Smooth muscle cell (in vitro differentiated cells): Measurements from ENCODE around the gene GNB1L. TPM values are rescaled to one million over a fixed set of nuclear protein-coding genes. Genes with fewer than 3 reads are reported as not detected.

Experiments used
- DNase-seq: peaks from one replicate; lab custom pipeline; 2025; ENCODE audit not compliant: unreplicated experiment; lab: John Stamatoyannopoulos, UW
- H2AFZ ChIP-seq: fragments of 200-600 bp; sonication (generic); 2 replicates; pipeline ENCODE4 v1.6.0; 2016; ENCODE audit warnings: antibody characterized with exemption, low read depth, mild to moderate bottlenecking
- H3F3A ChIP-seq: fragments of 200-600 bp; sonication (generic); 2 replicates; pipeline ENCODE4 v1.6.0; 2017; ENCODE audit warnings: antibody characterized with exemption, low read depth
- H3K27ac ChIP-seq: fragments of 200-600 bp; sonication (generic); 2 replicates; pipeline ENCODE4 v1.5.1; 2016; ENCODE audit warnings: low read depth, mild to moderate bottlenecking
- H3K27me3 ChIP-seq: fragments of 200-600 bp; sonication (generic); 2 replicates; pipeline ENCODE4 v1.6.1; 2016; ENCODE audit warnings: low read depth, mild to moderate bottlenecking
- H3K36me3 ChIP-seq: fragments of 200-600 bp; sonication (generic); 2 replicates; pipeline ENCODE4 v1.5.1; 2016; ENCODE audit warnings: low read depth
- H3K4me1 ChIP-seq: fragments of 200-600 bp; sonication (generic); 2 replicates; pipeline ENCODE4 v1.5.1; 2016; ENCODE audit warnings: low read depth
- H3K4me2 ChIP-seq: fragments of 200-600 bp; sonication (generic); 2 replicates; pipeline ENCODE4 v1.6.0; 2016; ENCODE audit warnings: mild to moderate bottlenecking
- H3K4me3 ChIP-seq: fragments of 200-600 bp; sonication (generic); 2 replicates; pipeline ENCODE4 v1.5.1; 2016; ENCODE audit warnings: mild to moderate bottlenecking
- H3K79me2 ChIP-seq: fragments of 200-600 bp; sonication (generic); 2 replicates; pipeline ENCODE4 v1.6.0; 2016; ENCODE audit warnings: low read depth, mild to moderate bottlenecking
- H3K9ac ChIP-seq: fragments of 200-600 bp; sonication (generic); 2 replicates; pipeline ENCODE4 v1.6.0; 2016; ENCODE audit warnings: low read depth
- H3K9me3 ChIP-seq: fragments of 200-600 bp; sonication (generic); replicated peaks from 2 replicates; pipeline ENCODE4 v1.5.1; 2016; ENCODE audit warnings: low read depth
- H4K20me1 ChIP-seq: fragments of 200-600 bp; sonication (generic); 2 replicates; pipeline ENCODE4 v1.6.0; 2016; ENCODE audit warnings: low read depth
- CTCF ChIP-seq: fragments of 200-600 bp; sonication (generic); IDR thresholded peaks from 2 replicates; pipeline ENCODE4 v1.5.1; 2017; ENCODE audit warnings: borderline replicate concordance, mild to moderate bottlenecking, antibody characterized with exemption; ENCODE audit not compliant: insufficient read depth, poor library complexity, severe bottlenecking
- WGBS: methylation state at CpG from one replicate; pipeline ENCODE4 v1.1.7; 2016; ENCODE audit warnings: low lambda C conversion rate; 5-methylcytosine and 5-hydroxymethylcytosine counted together
- polyA plus RNA-seq: library from polyadenylated mRNA; unstranded; fragments of >200 nt; fragmentation: Nextera tagmentation; extraction: Ambion mirVana; gene quantifications from 2 replicates; pipeline ENCODE4 v1.2.1, GENCODE V29; 2016
- total RNA-seq: library from RNA; depleted of rRNA; stranded (reverse); fragments of >200 nt; gene quantifications from 2 replicates; pipeline ENCODE4 v1.2.3, GENCODE V29; 2014

The GNB1L gene
- total and polyA plus RNA-seq, 2 experiments from 2014 or later: 4.1 to 7.4 TPM

DNA sequence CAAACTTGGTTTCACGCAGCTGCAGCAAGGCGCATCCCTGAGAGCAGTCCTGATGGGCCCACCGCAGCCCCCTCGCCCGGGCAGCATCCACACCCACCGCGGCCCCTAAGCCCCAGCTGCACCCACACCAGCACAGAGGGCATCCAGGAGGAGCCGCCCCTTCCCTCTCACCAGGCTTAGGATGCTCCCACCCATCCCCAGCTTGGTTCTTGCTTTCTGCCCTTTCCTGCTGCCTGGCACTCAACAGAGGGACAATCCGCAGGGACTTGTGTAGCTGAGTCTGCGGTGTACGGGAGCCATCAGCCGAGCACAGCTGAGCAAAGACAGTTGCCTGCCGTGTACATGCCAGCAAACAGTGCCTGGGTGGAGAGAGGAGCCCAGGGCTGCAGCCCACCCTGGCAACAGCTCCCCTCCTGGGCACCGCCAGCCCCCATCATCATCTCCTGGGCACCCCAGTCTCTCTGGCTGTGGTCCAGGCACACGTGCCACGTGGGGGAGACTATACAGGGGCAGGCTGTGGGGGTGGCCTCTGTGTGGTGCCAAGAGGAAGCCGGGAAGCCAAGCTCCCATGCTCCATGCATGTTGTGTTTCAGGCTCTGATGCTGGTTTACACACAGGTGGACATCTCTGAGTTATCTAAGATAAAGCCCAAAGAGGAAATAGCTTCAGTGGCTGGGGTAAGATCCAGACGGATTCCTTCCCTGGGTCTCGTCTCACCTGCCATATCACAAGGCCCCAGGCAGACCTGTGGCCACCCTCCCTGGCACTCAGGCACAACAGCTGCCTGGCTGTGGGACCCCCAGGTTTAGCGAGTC is 36.0 kb upstream of the GNB1L start:
- peak overlapping the region; percentile 7 for H3K27ac ChIP-seq
- no peak for DNase-seq

DNA sequence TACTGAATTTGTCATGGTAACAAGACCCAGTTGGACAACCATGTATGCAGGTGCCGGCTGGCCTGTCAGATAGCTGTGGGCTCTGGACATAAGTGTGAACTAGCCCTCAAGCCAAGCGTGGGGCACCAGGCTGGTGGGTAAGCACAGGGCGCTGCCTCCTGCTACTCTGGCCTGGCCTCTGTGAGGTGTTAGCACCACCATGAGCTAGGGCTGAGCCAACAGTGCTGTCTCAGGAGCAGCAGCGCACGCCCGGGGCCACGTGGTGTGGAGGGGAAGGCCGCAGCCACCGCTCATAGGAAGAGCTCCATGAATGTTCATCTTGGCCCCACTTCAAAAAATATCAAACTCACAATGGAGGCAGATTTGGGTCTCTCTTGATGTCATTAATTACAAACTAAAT is 35.3 kb upstream of the GNB1L start:
- H2AFZ ChIP-seq: no peak overlapping the region
- H4K20me1 ChIP-seq: no peaks in the 10 kb centered on the region
- no peaks in the 10 kb centered on the region for H3K27me3 ChIP-seq
- no peak overlapping the region for H3K4me3 ChIP-seq
- 87% methylated on average over 9 of the region's 9 CpGs for WGBS
- no peak for DNase-seq
- H3K36me3 ChIP-seq: no peaks in the 10 kb centered on the region
- H3K79me2 ChIP-seq: no peaks in the 10 kb centered on the region
- no peak overlapping the region for H3K27ac ChIP-seq
- no peak for TF ChIP-seq CTCF
- no peak overlapping the region for H3K4me2 ChIP-seq
- H3K4me1 ChIP-seq: peaks cover 22% of the 10 kb centered on the region
- H3K9ac ChIP-seq: no peak overlapping the region
- H3K9me3 ChIP-seq: no peaks in the 10 kb centered on the region
- no peaks in the 10 kb centered on the region for H3F3A ChIP-seq

More for the DNA sequence above, 36.0 kb upstream of the GNB1L start:
- Histone ChIP-seq H3K36me3 (no peaks in the 10 kb centered on the region), H3K27me3 (no peaks in the 10 kb centered on the region), H3K4me3 (no peak overlapping the region), H3K4me1 (peaks cover 22% of the 10 kb centered on the region), H4K20me1 (no peaks in the 10 kb centered on the region), H3K9ac (no peak overlapping the region), H3K79me2 (no peaks in the 10 kb centered on the region), H2AFZ (no peak overlapping the region), H3F3A (no peaks in the 10 kb centered on the region), H3K4me2 (peak overlapping the region; percentile 8), H3K9me3 (no peaks in the 10 kb centered on the region)
- no peak for TF ChIP-seq CTCF
- 84% methylated on average over 18 of the region's 20 CpGs for WGBS

DNA sequence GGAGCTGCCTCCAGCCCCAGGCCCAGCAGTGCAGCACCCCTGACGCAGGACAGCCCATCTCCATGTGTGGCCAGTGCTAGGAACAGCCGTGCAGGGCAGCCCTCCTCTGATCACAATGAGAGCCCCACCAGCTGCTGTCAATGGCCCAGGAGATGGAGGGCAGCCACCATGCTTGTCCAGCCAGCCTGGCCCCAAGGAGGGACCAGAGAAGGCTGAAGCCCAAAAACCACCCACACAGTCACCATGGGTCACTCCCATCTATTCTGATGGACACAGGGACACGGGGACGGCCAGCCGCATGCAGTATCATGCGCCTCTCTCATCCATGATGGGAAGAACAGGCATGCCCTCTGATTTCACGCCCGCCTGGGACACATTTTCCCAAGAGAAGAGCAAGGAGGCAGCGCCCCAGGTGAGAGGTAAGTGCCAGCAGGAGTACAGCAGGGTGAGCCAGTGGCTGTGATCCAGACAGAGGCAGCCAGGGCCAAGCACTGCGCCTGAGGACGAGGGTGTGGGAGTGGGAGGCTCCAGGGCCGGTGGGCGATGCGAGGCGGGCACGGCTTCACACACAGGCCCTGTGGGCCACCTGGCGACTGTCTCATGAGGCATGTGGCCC is 33.6 kb upstream of the GNB1L start:
- Histone ChIP-seq H3K27me3 (no peaks in the 10 kb centered on the region), H3K9me3 (no peaks in the 10 kb centered on the region), H3K79me2 (no peaks in the 10 kb centered on the region), H2AFZ (no peak overlapping the region), H3K9ac (no peak overlapping the region), H3K27ac (no peak overlapping the region), H4K20me1 (no peaks in the 10 kb centered on the region), H3K4me2 (no peak overlapping the region), H3K36me3 (no peaks in the 10 kb centered on the region), H3K4me3 (no peak overlapping the region), H3K4me1 (peaks cover 22% of the 10 kb centered on the region), H3F3A (no peaks in the 10 kb centered on the region)
- no peak for TF ChIP-seq CTCF
- no peak for DNase-seq
- WGBS: 95% methylated on average over 17 of the region's 17 CpGs
